Ovary (tissue), 9 donors: ENCODE measurements around the gene CCL1. TPM values are rescaled to one million over a fixed set of nuclear protein-coding genes. Genes with fewer than 3 reads are reported as not detected.
"Not testable (repeated sequence)": the region's sequence is repeated elsewhere in the genome, so short reads cannot be mapped to it uniquely, and the experiment has no call there.

Experiments used
- DNase-seq, 5 donors: peaks; one replicate each; pipeline ENCODE4 v3.0.0-alpha.2; 2019 to 2020
- H3K27ac ChIP-seq, 2 donors: fragments of 200-600 bp; one replicate each; pipeline versions ENCODE4 v1.5.1 to v1.8.0; 2019 to 2022
- H3K27me3 ChIP-seq: fragments of 200-600 bp; one replicate; pipeline ENCODE4 v1.8.0; 2022
- H3K36me3 ChIP-seq: fragments of 200-600 bp; sonication (generic); one replicate; pipeline ENCODE4 v1.5.1; 2019
- H3K4me1 ChIP-seq: one replicate; pipeline ENCODE4 v1.8.1; 2013; ENCODE audit warnings: mild to moderate bottlenecking, moderate library complexity; ENCODE audit not compliant: insufficient read depth
- H3K4me3 ChIP-seq: fragments of 200-600 bp; sonication (generic); one replicate; pipeline ENCODE4 v1.5.1; 2017
- H3K9me3 ChIP-seq, 2 donors: fragments of 200-600 bp in 1 of 2; sonication (generic) in 1 of 2; one replicate each; pipeline versions ENCODE4 v1.5.1 to v1.8.1; 2013 to 2019; ENCODE audit warnings: mild to moderate bottlenecking in 1 of 2, moderate library complexity in 1 of 2
- EP300 ChIP-seq: sonication (generic); formaldehyde crosslinking; IDR thresholded peaks from one replicate; pipeline ENCODE4 v1.6.1; 2017; ENCODE audit warnings: antibody characterized with exemption
- POLR2A ChIP-seq: fragments of 450-650 bp; IDR thresholded peaks from one replicate; pipeline ENCODE4 v1.6.1; 2017; ENCODE audit warnings: antibody characterized with exemption, mild to moderate bottlenecking, moderate library complexity
- WGBS, 3 donors: extraction: QIAGEN DNeasy Blood & Tissue Kit in 1 of 3; methylation state at CpG; one replicate each; pipeline versions ENCODE4 v1.1.5 to v1.1.7; 2013 to 2017; 5-methylcytosine and 5-hydroxymethylcytosine counted together
- intact Hi-C, 4 donors: fragments of 100-400 bp; cut with DNase I; formaldehyde crosslinking; loops; one replicate each; pipeline versions ENCODE4 v1.11.0 to v1.15.1; 2022 to 2023
- polyA plus RNA-seq, 2 donors: library from polyadenylated mRNA; stranded (reverse); fragments of 200-250 nt in 1 of 2; fragments of 350-450 nt in 1 of 2; fragmentation: Illumina TruSeq in 1 of 2; extraction: RNeasy Lipid Tissue Mini Kit (QIAGEN cat#74804) in 1 of 2; gene quantifications; one replicate each; pipeline ENCODE4 v1.2.3, GENCODE V29; 2013 to 2014
- total RNA-seq, 7 donors: library from RNA; depleted of rRNA in 2 of 7; stranded (reverse); fragments of >200 nt in 2 of 7; fragmentation: NEBNext Ultra II Directional in 3 of 7; extraction: Animal tissue kit (Norgen Biotek cat#: 25700) in 3 of 7; gene quantifications; one replicate each; pipeline versions ENCODE4 v1.1.0 to v1.2.4, GENCODE V29; 2016 to 2023
- TF ChIP-seq, protein P1 (sequence below), 3 donors: fragments of 450-650 bp in 2 of 3; fragments of 200-600 bp in 1 of 3; IDR thresholded peaks; one replicate each; pipeline versions ENCODE4 v1.5.1 to v1.8.0; 2016 to 2022; ENCODE audit warnings: antibody characterized with exemption in 3 of 3, mild to moderate bottlenecking in 1 of 3
- donor health status: DM: no; HTN: no; CAD: no; lungs with moderate emphysema.
- donor health status: DM: no; HTN: no; CAD: no.
- donor health status: Bipolar disorder and iron deficiency.
- donor health status: DM: yes; HTN: yes; CAD: no.
- donor health status: DM: no; HTN: no; CAD: no.
- donor health status: DM: yes; HTN: yes; CAD: no.

CCL1 gene
- total and polyA plus RNA-seq, 9 donors: not detected

DNA sequence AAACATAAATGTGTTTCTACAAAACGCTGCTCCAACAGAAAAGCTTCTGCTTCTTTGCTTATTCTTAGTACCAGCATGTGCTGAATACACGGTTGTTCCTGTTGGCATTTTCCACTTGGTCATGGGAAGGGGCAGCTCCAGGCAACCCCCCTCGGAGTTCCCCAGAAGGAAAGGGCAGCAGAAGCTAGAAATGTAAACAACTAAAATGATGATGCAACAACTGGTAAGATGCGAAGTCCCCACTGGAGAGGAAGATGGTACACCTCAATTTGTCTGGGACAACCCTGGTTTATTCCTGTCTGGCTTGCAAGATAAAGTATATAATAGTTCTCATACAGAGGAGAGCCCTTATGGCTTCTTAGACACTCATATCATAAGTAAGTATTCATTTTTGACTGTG, 16.0 kb downstream of the CCL1 start:
- WGBS, 3 donors: 46 to 74% (median 54%) methylated on average over 4 of the region's 4 CpGs
- H3K9me3 ChIP-seq: no peaks in the 10 kb centered on the region
- H3K27ac ChIP-seq: no peak overlapping the region
- TF ChIP-seq POLR2A (no peak), EP300 (no peak)
- TF ChIP-seq, protein P1, sequence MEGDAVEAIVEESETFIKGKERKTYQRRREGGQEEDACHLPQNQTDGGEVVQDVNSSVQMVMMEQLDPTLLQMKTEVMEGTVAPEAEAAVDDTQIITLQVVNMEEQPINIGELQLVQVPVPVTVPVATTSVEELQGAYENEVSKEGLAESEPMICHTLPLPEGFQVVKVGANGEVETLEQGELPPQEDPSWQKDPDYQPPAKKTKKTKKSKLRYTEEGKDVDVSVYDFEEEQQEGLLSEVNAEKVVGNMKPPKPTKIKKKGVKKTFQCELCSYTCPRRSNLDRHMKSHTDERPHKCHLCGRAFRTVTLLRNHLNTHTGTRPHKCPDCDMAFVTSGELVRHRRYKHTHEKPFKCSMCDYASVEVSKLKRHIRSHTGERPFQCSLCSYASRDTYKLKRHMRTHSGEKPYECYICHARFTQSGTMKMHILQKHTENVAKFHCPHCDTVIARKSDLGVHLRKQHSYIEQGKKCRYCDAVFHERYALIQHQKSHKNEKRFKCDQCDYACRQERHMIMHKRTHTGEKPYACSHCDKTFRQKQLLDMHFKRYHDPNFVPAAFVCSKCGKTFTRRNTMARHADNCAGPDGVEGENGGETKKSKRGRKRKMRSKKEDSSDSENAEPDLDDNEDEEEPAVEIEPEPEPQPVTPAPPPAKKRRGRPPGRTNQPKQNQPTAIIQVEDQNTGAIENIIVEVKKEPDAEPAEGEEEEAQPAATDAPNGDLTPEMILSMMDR (IDR thresholded peaks at IDR 0.05): no peak
- intact Hi-C loops: no loop called here
- no peak for DNase-seq
- no peak overlapping the region for H3K4me3 ChIP-seq
- H3K4me1 ChIP-seq: no peaks in the 10 kb centered on the region
- H3K36me3 ChIP-seq: no peaks in the 10 kb centered on the region
- no peaks in the 10 kb centered on the region for H3K27me3 ChIP-seq

DNA sequence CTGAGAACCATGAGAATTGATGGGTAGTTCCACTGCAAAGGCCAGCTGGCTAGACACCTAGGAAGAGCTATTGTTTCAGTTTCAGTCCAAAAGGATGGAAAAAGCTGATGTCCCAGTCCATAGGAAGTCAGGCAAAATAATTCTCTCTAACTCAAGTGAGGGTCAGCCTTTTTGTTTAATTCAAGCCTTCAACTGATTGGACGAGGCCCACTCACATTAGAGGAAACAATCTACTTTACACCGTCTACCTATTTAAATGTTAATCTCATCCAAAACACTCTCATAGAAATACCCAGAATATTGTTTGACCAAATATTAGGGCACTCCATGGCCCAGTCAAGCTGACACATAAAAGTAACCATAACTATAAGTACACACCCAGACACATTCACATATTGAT, 21.1 kb downstream of the CCL1 start:
- intact Hi-C loops: no loop called here
- WGBS, 3 donors: 92 to 94% (median 92%) methylated on average over 2 of the region's 2 CpGs
- Histone ChIP-seq H3K4me1 (no peaks in the 10 kb centered on the region), H3K27me3 (no peaks in the 10 kb centered on the region), H3K4me3 (no peak overlapping the region), H3K27ac (no peak overlapping the region), H3K9me3 (no peaks in the 10 kb centered on the region), H3K36me3 (no peaks in the 10 kb centered on the region)
- DNase-seq: no peak
- TF ChIP-seq, protein P1 (IDR thresholded peaks at IDR 0.05): no peak
- TF ChIP-seq EP300 (no peak), POLR2A (no peak)

DNA sequence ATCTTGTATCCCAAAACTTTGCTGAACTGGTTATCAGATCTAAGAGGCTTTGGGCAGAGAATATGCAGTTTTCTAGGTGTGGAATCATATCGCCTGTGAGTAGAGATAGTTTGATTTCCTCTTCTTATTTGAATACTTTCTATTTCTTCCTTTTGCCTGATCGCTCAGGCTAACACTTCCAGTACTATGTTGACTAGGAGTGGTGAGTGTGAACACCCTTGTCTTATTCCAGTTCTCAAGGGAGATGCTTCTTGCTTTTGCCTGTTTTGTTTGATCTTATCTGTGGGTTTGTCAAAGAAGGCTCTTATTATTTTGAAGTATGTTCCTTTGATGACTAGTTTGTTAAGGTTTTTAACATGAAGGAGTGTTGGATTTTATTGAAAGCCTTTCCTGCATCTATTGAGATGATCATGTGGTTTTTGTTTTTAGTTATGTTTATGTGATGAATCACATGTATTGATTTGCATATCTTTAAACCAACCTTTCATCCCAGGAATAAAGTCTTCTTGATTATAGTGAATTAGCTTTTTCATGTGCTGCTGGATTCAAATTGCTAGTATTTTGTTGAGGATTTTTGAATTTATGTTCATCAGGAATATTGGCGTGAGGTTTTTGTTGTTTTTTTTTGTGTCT, 23.8 kb downstream of the CCL1 start:
- DNase-seq: no peak
- intact Hi-C loops: no loop called here
- Histone ChIP-seq H3K36me3 (no peaks in the 10 kb centered on the region), H3K4me3 (no peak overlapping the region), H3K27ac (no peak overlapping the region), H3K27me3 (no peaks in the 10 kb centered on the region), H3K9me3 (no peaks in the 10 kb centered on the region), H3K4me1 (no peaks in the 10 kb centered on the region)
- TF ChIP-seq, protein P1 (IDR thresholded peaks at IDR 0.05): no peak
- WGBS, 3 donors: 78 to 86% (median 84%) methylated on average over 3 of the region's 3 CpGs

DNA sequence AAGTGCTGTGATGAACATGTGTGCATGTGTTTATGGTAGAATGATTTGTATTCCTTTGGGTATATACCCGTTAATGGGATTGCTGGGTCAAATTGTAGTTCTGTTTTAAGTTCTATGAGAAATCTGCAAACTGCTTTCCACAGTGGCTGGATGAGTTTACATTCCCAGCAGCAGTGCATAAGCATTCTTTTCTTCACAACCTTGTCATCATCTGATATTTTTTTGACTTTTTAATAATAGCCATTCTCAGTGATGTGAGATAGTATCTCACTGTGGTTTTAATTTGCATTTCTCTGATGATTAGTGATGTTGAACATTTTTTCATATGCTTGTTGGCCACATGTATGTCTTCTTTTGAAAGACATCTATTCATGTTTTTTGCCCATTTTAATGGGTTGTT, 25.3 kb downstream of the CCL1 start:
- TF ChIP-seq EP300 (no peak), POLR2A (no peak)
- TF ChIP-seq, protein P1 (IDR thresholded peaks at IDR 0.05): no peak
- no peaks in the 10 kb centered on the region for H3K36me3 ChIP-seq
- H3K4me1 ChIP-seq: no peaks in the 10 kb centered on the region
- intact Hi-C loops: no loop called here
- no peaks in the 10 kb centered on the region for H3K27me3 ChIP-seq
- no peak overlapping the region for H3K27ac ChIP-seq
- no peak overlapping the region for H3K4me3 ChIP-seq
- 62 to 72% (median 63%) methylated on average over 1 of the region's 1 CpG for WGBS, 3 donors
- DNase-seq: no peak
- no peaks in the 10 kb centered on the region for H3K9me3 ChIP-seq

DNA sequence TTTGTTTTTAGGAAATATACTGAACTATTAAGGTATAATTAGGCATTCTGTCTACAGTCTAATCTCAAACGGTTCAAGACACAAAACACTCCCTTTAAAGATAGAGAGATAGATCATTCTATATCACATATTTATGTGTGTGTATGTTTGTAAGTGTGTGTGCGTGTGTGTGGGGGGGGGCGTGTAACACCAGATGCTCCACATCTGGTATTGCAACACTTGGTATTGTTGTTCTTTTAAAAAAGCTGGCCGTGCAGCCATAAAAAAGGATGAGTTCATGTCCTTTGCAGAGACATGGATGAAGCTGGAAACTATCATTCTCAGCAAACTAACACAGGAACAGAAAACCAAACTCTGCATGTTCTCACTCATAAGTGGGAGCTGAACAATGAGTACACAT, 35.5 kb downstream of the CCL1 start:
- H3K9me3 ChIP-seq, H3K36me3 ChIP-seq, H3K4me3 ChIP-seq, intact Hi-C loops, H3K27ac ChIP-seq, H3K27me3 ChIP-seq, H3K4me1 ChIP-seq, DNase-seq: not testable (repeated sequence)
- 6 to 11% (median 6%) methylated on average over 4 of the region's 4 CpGs for WGBS, 3 donors
